ENCODE measurements around the gene PPOX. TPM values are rescaled to one million over a fixed set of nuclear protein-coding genes. Genes with fewer than 3 reads are reported as not detected.

Gene PPOX
- total RNA-seq, 1 experiment from 2014 or later, result 24.2 TPM

DNA sequence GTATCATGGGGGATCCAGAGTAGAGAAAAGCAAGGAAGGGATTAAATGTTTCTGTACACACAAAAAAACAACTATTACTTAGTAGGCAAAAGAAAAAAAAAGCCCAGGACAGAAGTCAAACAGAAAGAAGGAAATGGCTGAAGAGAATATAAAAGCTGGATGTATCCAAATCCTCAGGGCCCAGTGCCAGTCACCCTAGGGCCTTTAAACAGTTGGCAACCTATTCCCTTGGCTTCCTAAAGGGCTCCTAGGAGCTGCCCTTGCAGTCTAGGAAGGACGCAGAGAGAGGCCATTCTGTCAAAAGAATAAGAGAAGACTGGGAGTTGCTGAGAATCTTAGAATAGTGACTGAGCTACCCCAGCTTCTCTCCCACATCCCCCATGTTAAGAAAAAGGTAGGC, 6.1 kb downstream of the PPOX start:
- TF ChIP-seq SIN3A (IDR thresholded peaks at IDR 0.05; ENCODE audit: low read depth) (no peak), POLR2AphosphoS5 (IDR thresholded peaks at IDR 0.05; ENCODE audit: low read depth, low read length) (no peak), RAD21 (IDR thresholded peaks at IDR 0.05; ENCODE audit: low read depth) (no peak), FOSL1 (IDR thresholded peaks at IDR 0.05; ENCODE audit: low read depth) (no peak)
- TF ChIP-seq, protein P1, sequence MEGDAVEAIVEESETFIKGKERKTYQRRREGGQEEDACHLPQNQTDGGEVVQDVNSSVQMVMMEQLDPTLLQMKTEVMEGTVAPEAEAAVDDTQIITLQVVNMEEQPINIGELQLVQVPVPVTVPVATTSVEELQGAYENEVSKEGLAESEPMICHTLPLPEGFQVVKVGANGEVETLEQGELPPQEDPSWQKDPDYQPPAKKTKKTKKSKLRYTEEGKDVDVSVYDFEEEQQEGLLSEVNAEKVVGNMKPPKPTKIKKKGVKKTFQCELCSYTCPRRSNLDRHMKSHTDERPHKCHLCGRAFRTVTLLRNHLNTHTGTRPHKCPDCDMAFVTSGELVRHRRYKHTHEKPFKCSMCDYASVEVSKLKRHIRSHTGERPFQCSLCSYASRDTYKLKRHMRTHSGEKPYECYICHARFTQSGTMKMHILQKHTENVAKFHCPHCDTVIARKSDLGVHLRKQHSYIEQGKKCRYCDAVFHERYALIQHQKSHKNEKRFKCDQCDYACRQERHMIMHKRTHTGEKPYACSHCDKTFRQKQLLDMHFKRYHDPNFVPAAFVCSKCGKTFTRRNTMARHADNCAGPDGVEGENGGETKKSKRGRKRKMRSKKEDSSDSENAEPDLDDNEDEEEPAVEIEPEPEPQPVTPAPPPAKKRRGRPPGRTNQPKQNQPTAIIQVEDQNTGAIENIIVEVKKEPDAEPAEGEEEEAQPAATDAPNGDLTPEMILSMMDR (IDR thresholded peaks at IDR 0.05 in 2 of 3, conservative IDR thresholded peaks at IDR 0.05 in 1 of 3; ENCODE audit: borderline replicate concordance in 1 of 3, insufficient read depth in 1 of 3, low read depth in 2 of 3, low read length in 2 of 3), result no peak
- no TSS peak for BruUV-seq (replicated peaks)
- Histone ChIP-seq H3K9me3 (ENCODE audit: control insufficient read depth in 1 of 2, insufficient read depth in 1 of 2, low read depth in 1 of 2, low read length in 2 of 2) (no peaks in the 10 kb centered on the region), H3K4me2 (ENCODE audit: low read length) (no peak overlapping the region), H4K20me1 (ENCODE audit: insufficient read depth) (no peaks in the 10 kb centered on the region), H2AFZ (ENCODE audit: low read depth, low read length, poor library complexity, severe bottlenecking) (no peak overlapping the region), H3K27ac (ENCODE audit: low read depth, low read length) (no peak overlapping the region), H3K27me3 (ENCODE audit: insufficient read depth, low read length) (no peaks in the 10 kb centered on the region), H3K79me2 (ENCODE audit: insufficient read depth, low read length) (peaks cover 17% of the 10 kb centered on the region), H3K9me2 (ENCODE audit: insufficient read depth) (no peaks in the 10 kb centered on the region), H3K36me3 (ENCODE audit: control insufficient read depth in 1 of 2, insufficient read depth in 2 of 2, low read length in 2 of 2) (peaks cover 21 to 38% of the 10 kb centered on the region in 2 experiments; a peak in 3 of 4 replicates), H3K9ac (ENCODE audit: low read length) (no peak overlapping the region), H3K4me3 (replicated peaks in 1 of 2; ENCODE audit: low read depth in 1 of 2, low read length in 2 of 2) (no peak overlapping the region), H3K4me1 (ENCODE audit: control insufficient read depth in 1 of 2, insufficient read depth in 2 of 2, low read length in 2 of 2) (peaks cover 7 to 15% of the 10 kb centered on the region in 2 experiments; a peak in 3 of 4 replicates)
- no peak for ATAC-seq
- ChIA-PET POLR2A (no interaction called here), CTCF (interaction anchor here (1.5 kb wide), 1 partner anchor 209 kb away, joined by 3 read pairs; no protein-coding TSS in a partner anchor), RAD21 (ENCODE audit: low non-redundant PET in 1 of 2, low total read pairs in 2 of 2, uncharacterized antibody in 2 of 2, unreplicated experiment in 2 of 2) (no interaction called here)
- intact Hi-C loops (cut with micrococcal nuclease), result no loop called here
- no peak for DNase-seq (ENCODE audit: low read depth, low spot score)

DNA sequence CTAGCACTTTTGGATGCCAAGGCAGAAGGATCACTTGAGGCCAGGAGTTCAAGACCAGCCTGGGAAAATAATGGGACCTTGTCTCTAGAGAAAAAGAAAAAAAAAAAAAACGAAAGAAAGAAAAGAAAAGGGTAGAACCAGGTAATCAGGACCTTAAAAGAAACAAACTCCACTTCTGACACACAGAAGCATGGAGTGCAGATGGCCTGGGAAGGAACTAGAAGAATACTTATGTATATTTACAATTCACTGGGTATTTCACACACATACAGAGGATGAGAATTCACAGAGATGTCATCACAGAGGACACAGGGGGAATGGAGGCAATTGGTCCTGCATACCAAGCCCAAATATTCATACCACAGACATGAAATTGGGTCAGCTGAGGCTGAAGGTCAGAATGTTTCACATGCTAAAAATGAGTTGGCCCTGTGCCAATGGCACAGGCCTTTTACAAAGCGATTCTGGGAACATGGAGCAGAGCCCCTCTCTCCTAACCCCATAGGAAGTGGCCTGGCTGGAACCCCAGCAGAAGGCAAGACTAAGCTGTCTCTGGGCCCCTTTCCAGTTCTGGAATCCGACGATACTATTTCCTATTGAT, 6.7 kb downstream of the PPOX start:
- Histone ChIP-seq H3K27ac (ENCODE audit: low read depth, low read length) (no peak overlapping the region), H3K27me3 (ENCODE audit: insufficient read depth, low read length) (no peaks in the 10 kb centered on the region), H3K9me3 (ENCODE audit: control insufficient read depth in 1 of 2, insufficient read depth in 1 of 2, low read depth in 1 of 2, low read length in 2 of 2) (no peaks in the 10 kb centered on the region), H3K36me3 (ENCODE audit: control insufficient read depth in 1 of 2, insufficient read depth in 2 of 2, low read length in 2 of 2) (peaks cover 21 to 38% of the 10 kb centered on the region in 2 experiments; a peak in 3 of 4 replicates), H3K9ac (ENCODE audit: low read length) (no peak overlapping the region), H3K4me1 (ENCODE audit: control insufficient read depth in 1 of 2, insufficient read depth in 2 of 2, low read length in 2 of 2) (peaks cover 9 to 15% of the 10 kb centered on the region in 2 experiments; a peak in 3 of 4 replicates), H3K79me2 (ENCODE audit: insufficient read depth, low read length) (peaks cover 17% of the 10 kb centered on the region), H2AFZ (ENCODE audit: low read depth, low read length, poor library complexity, severe bottlenecking) (no peak overlapping the region), H3K4me3 (replicated peaks in 1 of 2; ENCODE audit: low read depth in 1 of 2, low read length in 2 of 2) (no peak overlapping the region), H4K20me1 (ENCODE audit: insufficient read depth) (no peaks in the 10 kb centered on the region), H3K9me2 (ENCODE audit: insufficient read depth) (no peaks in the 10 kb centered on the region), H3K4me2 (ENCODE audit: low read length) (no peak overlapping the region)
- RAD21 ChIA-PET (ENCODE audit: low non-redundant PET in 1 of 2, low total read pairs in 2 of 2, uncharacterized antibody in 2 of 2, unreplicated experiment in 2 of 2), result no interaction called here
- no TSS peak for BruUV-seq (replicated peaks)
- intact Hi-C loops (cut with micrococcal nuclease), result no loop called here
- no peak for TF ChIP-seq RAD21 (IDR thresholded peaks at IDR 0.05; ENCODE audit: low read depth)
- no peak for TF ChIP-seq CEBPB (IDR thresholded peaks at IDR 0.05; ENCODE audit: low read depth)
- no peak for TF ChIP-seq TCF7L2 (IDR thresholded peaks at IDR 0.05; ENCODE audit: borderline replicate concordance, extremely low read depth, insufficient read depth, insufficient read length)
- no peak for DNase-seq (ENCODE audit: low read depth, low spot score)
- no peak for ATAC-seq
- POLR2A ChIA-PET, result no interaction called here
- CTCF ChIA-PET, result no interaction called here
